Mesenteric fat pad (tissue), 1 donor: ENCODE data around the gene CD1B. TPM values are rescaled to one million over a fixed set of nuclear protein-coding genes. Genes with fewer than 3 reads are reported as not detected.
"Not testable (repeated sequence)": the region's sequence is repeated elsewhere in the genome, so short reads cannot be mapped to it uniquely, and the experiment has no call there.

Experiments
- DNase-seq: peaks from one replicate; pipeline ENCODE4 v3.0.0-alpha.2; 2020; ENCODE audit warnings: low spot score
- total RNA-seq: library from RNA; stranded (reverse); fragmentation: NEBNext Ultra II Directional; extraction: Animal tissue kit (Norgen Biotek cat#: 25700); gene quantifications from one replicate; pipeline ENCODE4 v1.2.1, GENCODE V29; 2021
- donor health status: DM: yes; HTN: yes; CAD: no.

The CD1B gene
- total RNA-seq, 1 donor from 2014 or later: not detected

DNA sequence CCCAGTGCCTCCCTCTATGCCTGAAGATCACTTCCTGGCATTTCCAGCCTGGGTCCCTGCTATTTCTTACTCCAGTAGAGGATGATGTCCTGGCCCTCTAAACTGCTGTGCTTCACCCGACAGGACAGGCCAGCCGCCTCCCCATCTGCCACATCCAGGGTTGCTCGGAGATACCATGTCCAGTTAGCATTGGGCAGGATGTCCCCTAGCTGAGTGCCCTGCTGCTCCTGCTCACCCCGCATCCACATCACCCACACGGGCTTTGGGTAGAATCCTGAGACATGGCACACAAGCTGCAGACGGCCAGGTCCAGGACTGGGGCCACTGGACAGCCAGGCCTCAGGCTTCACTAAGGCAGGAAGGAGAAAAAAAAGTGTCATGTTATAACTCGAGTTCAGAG lies 2.0 kb downstream of the CD1B start:
- no peak for DNase-seq

DNA sequence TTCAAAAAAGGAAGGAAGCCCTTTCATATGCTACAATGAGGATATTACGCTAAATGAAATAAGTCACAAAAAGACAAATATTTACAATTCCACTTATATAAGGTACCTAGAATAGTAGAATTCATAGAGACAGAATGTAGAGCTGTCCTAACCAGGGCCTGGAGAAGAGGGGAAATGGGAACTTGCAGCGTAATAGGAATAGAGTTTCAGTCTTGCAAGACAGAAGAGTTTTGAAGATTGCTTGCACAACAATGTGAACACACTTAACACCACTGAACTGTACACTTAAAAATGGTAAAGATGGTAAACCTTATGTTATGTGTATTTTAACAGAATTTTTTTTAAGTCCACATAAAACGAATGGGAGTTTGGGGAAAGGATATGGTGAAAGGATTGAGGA lies 2.9 kb downstream of the CD1B start:
- DNase-seq: no peak

DNA sequence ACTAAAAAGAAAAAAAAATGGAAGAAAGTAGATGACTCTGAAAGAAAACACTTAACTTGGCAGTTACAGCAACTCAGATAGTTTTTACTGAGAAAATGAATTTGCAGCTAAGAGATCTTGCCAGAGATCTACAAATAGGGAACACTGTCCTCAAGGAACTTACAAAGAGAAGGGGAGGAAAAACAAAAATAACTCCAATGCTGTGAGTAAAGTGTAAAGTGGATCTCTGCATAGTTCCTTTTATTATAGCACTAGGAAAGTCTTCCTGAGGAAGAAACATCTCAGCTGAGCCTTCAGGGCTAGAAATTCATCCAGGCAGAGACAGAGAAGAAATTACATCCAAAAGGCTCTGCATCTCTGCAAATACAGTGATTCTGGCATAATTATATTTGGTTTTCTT lies 3.9 kb downstream of the CD1B start:
- DNase-seq: no peak

DNA sequence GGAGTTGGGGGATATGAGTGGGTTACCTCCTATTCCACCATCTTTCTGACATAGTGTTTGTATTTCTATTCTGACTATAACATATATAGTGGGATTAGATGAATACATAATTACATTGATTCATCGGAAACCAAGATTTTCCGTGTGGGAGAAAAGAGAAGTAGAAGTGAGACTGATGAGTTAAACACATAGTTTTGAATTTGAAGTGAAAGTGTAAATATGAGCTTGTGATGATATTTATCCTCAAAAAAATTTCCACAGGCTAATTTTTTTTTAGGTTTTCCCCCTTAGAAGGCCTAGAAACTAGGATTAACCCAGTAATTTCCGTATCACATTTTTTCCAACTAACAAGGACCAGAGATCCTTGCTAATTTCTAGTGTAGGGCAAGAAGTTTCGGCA lies 6.9 kb downstream of the CD1B start:
- DNase-seq: no peak

DNA sequence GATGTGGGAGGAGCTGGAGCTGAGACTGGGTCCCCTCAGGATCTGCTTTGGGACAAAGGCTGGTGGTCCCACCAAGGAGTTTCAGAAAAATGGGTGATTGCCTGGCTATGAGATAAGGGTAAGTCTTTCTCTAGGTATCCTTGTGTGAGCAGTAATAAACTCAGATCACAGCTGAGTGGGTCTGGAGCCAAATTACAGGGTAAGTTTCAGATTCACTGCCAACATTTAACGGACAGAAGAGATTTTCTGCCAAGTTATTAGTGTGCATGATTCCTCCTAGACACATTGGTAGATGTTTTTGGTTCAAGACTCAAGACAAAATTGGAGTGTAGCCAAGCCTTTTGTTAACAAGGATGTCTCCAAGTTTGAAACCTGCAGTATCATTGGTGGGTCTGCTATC lies 7.5 kb downstream of the CD1B start:
- no peak for DNase-seq

DNA sequence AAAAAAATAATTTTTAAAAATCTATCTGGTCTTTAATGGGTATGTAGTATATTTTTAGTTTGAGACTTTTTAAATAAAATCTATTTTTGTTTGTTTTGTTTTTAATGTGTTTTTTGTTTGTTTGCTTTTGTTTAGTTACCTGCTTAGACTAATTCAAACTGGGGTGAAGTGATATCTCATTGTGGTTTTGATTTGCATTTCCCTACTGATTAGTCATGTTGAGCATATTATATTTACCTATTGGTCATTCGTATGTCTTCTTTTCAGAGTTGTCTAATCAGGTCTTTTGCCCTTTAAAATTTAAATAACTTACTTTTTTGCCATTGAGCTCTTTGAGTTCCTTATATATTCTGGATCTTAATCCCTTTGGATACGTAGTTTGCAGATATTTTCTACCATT lies 20.3 kb downstream of the CD1B start:
- DNase-seq: no peak

DNA sequence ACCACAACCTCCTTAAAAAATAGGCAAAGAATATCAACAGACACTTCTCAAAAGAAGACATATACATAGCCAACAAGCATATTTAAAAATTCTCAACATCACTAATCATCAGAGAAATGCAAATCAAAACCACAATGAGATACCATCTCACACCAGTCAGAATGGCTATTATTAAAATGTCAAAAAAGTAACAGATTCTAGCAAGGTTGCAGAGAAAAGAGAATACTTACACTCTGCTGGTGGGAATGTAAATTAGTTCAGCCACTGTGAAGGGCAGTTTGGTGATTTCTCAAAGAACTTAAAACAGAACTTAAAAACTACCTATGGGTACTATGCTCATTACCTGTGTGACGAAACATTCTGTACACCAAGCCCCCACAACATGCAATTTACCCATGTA lies 20.7 kb downstream of the CD1B start:
- no peak for DNase-seq

DNA sequence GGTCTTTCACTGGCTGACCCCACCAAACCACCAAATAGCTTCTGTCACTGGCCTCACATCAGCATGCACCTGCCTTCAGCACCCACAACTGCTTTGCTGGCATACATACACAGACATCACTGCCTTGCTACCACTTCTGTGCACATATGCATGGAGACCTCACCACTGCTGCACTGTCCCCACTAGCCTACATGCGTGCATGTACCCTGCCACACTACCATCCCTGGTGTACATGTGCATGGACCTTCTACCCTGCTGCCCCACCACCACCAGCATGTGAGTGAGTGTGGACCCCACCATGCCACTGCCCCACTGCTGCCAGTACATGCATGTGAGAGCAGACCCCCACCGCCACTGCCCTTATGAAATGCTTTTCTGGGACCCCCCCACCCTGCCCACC lies 35.5 kb downstream of the CD1B start:
- DNase-seq: no peak

DNA sequence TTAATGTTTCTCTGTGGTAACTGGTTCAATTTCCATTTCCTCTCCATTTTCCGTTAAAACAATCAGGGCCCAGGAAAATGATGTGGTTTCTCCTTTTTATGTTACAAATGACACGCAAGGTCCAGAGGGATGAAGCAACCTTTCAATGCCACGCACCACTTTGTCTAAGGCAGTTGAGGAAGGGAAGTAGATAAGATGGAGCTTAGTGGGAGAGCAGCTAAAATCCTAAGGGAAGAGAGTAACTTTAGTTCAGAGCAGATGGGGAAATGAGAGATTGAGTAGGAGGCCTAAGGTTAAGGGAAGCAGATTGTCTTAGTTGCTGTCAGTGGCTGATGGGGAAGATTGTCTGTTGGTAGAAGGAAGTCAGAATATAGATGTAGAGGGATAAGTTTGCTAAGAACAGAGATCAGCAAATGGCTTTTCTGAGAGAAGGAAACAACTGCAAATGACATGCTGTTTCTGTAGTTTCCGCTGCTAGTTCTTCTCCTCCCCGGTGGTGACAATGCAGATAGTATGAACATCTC lies 40.9 kb downstream of the CD1B start:
- no peak for DNase-seq

DNA sequence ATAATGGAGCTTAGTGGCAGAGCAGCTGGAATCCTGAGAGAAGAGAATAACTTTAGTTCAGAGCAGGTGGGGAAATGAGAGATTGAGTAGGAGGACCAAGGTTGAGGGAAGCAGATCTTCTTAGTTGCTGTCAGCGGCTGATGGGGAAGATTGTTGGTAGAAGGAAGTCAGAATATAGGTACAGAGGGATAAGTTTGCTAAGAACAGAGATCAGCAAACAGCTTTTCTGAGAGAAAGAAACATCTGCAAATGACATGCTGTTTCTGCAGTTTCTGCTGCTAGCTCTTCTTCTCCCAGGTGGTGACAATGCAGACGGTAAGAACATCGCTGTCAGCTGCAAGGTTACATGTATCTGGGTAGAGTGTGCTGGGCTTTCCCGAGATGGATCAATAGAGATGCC lies 41.5 kb downstream of the CD1B start, which contains the start of gene CD1C:
Gene CD1C (plus strand): TSS at position 113 of the 400 bp plus-strand sequence. CDS start 142 bp downstream, at position 255.
- no peak for DNase-seq

DNA sequence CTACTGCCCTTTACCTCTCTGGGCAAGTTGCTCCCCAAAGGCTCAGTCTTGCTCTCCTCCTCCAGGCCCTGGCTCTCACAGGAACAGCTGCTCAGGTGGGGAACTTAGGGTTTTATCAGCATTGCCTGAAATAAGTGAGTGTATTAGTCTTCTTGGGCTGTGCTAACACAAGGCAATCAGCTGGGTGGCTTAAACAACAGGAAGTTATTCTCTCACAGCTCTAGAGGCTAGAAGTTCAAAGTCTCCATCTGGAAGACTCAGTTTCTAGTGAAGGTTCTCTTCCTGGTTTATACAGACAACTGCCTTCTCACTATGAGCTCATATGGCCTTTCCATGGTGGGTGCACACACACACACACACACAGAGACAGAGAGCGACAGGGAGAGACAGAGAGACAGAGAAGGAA lies 44.4 kb downstream of the CD1B start:
- no peak for DNase-seq

DNA sequence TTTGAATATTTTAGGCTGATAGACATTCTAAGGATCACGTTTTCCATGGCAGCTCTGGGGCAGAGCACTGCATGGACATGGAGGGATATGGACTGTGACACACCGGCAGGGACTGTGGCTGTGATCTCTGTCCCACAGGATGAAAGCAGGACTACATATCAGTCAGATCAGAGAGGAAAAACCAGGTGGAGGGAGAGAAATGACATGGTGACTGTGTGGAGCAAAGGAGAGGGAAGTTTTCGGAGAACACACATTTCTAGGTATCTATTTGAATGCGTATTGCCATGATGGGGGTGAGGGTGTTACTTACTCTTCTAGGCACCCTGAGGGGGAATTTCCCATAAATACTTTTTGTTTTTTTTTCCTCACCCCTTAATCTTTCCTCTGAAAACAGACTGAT lies 44.8 kb downstream of the CD1B start:
- DNase-seq: no peak

DNA sequence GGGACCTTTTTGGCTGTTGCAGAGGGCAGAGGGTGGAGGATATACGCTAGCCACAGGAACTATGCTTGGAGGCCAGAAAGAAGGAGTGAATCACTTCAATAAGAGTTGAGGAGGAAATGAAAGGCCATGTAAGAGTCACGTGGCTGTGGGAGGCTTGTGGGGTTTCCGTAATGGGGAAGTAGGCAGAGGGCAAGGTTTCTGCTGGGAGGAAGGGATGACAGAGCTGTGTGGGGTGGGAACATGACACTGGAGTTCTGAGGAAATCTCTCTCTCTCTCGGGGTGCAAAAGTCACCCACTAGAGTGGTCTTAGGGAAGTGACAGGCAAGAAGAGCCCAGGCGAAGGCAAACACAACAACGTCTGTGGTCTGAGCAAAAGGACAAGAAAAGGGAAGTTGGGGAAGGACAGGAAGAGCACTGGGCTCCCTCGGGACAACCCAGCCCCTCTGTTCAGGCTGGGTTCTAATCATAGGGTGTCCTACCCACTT lies 45.5 kb downstream of the CD1B start:
- no peak for DNase-seq

DNA sequence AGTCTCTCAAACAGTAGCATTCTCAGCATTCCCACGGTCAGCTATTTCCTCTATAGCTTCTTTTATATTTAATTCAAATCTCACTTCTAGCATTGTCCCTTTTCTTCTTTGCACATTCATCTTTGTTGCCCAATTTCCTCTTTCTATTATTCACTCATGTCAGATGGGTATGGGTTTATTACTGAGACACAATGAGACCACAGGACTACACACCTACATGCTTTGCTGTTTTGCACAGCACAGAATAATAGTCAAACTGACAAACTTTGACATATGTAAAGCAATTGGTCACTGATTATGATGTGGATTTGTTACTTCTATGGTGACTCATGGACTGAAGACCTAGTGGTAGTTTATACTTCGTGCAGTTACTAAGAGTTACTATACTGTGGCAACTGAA lies 47.4 kb downstream of the CD1B start:
- no peak for DNase-seq

DNA sequence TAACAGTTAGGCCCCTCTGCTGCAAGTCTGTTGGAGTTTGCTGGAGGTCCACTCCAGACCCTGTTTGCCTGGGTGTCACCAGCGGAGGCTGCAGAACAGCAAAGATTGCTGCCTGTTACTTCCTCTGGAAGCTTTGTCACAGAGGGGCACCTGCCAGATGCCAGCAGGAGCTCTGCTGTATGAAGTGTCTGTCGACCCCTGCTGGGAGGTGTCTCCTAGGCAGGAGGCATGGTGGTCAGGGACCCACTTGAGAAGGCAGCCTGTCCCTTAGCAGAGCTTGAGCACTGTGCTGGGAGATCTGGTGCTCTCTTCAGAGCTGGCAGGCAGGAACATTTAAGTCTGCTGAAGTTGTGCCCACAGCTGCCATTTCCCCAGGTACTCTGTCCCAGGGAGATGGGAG lies 48.9 kb downstream of the CD1B start:
- not testable (repeated sequence) for DNase-seq

Other genes with a start within 250 kb of the CD1B start
- gene CD1D, start 150.6 kb downstream of the CD1B start, total RNA-seq: 5.1 TPM
- gene CD1A, start 77.1 kb downstream of the CD1B start, total RNA-seq: not detected
- gene CD1C, start 41.6 kb downstream of the CD1B start, total RNA-seq: not detected
- gene CD1E, start 22.4 kb upstream of the CD1B start, total RNA-seq: not detected
- gene OR10T2, start 67.9 kb upstream of the CD1B start, total RNA-seq: not detected
- gene OR10K2, start 94.7 kb upstream of the CD1B start, total RNA-seq: not detected
- not detected for gene OR10K1, start 130.3 kb upstream of the CD1B start, total RNA-seq
- gene OR10R2, start 140.7 kb upstream of the CD1B start, total RNA-seq: not detected
- not detected for gene OR6Y1, start 222.9 kb upstream of the CD1B start, total RNA-seq
- gene OR6P1, start 239.0 kb upstream of the CD1B start, total RNA-seq: not detected
- gene OR10X1, start 248.4 kb upstream of the CD1B start, total RNA-seq: not detected